H1 (cell line): Measurements from ENCODE around the gene JAKMIP1. TPM values are rescaled to one million over a fixed set of nuclear protein-coding genes. Genes with fewer than 3 reads are reported as not detected.

Source experiments
- CHD1 ChIP-seq: IDR thresholded peaks from 2 replicates; pipeline ENCODE4 v1.6.1; 2012; ENCODE audit warnings: low read depth, low read length, improper control_type of control experiment
- CTCF ChIP-seq, 3 experiments: IDR thresholded peaks; 1 replicate in 2 of 3; 2 replicates in 1 of 3; pipeline versions ENCODE4 v1.5.1 to v1.6.1; 2011; ENCODE audit warnings: low read length in 3 of 3, mild to moderate bottlenecking in 3 of 3, inconsistent platforms in 2 of 3, low read depth in 1 of 3, moderate library complexity in 1 of 3; ENCODE audit not compliant: insufficient read depth in 1 of 3; ENCODE audit errors: control extremely low read depth in 1 of 3
- polyA plus RNA-seq, 7 experiments: library from polyadenylated mRNA; depleted of rRNA in 3 of 7; stranded (reverse) in 5 of 7; unstranded in 2 of 7; fragments of >200 nt in 5 of 7; fragments of 200-250 nt in 2 of 7; gene quantifications; 1 replicate in 5 of 7; 2 replicates in 1 of 7; 4 replicates in 1 of 7; pipeline versions ENCODE4 v1.2.1 to v1.2.3, GENCODE V29; 2011 to 2013; ENCODE audit warnings: missing spikeins in 2 of 7, mixed read lengths in 2 of 7
- total RNA-seq: library from RNA; stranded (reverse); fragmentation: NEBNext Ultra II Directional; extraction: Animal tissue kit (Norgen Biotek cat#: 25700); gene quantifications from 2 replicates; pipeline ENCODE4 v1.2.1, GENCODE V29; 2021

The JAKMIP1 gene
- total and polyA plus RNA-seq, 2 of the 8 experiments (the other 6 are each of a cell fraction or from before 2014, with no cell fraction given): 2.5 to 4.4 TPM

GRCh38 chr4:6217716-6218381, 17.5 kb upstream of the JAKMIP1 start (continued):
- TF ChIP-seq CHD1 (no peak), CTCF (IDR thresholded peaks at IDR 0.05; ENCODE audit: control extremely low read depth in 1 of 3, insufficient read depth in 1 of 3, low read depth in 1 of 3, low read length in 3 of 3) (no peak)
